K562 (cell line): ENCODE measurements around the gene MCRS1. TPM values are rescaled to one million over a fixed set of nuclear protein-coding genes. Genes with fewer than 3 reads are reported as not detected.

Experiments used
- CTCF ChIP-seq, 3 experiments: IDR thresholded peaks in 2 of 3; conservative IDR thresholded peaks in 1 of 3; 2 replicates each; pipeline ENCODE4 v1.5.1; 2011 to 2012; ENCODE audit warnings: low read length in 3 of 3, mild to moderate bottlenecking in 3 of 3, control low read depth in 2 of 3, improper control_type of control experiment in 1 of 3, inconsistent platforms in 1 of 3, low read depth in 1 of 3, mixed read lengths in 1 of 3, moderate library complexity in 1 of 3; ENCODE audit not compliant: insufficient read depth in 2 of 3
- GATA2 ChIP-seq: sonication (generic); formaldehyde crosslinking; IDR thresholded peaks from 2 replicates; pipeline ENCODE4 v1.4.0; 2020; ENCODE audit warnings: mild to moderate bottlenecking, missing genetic modification reagents
- HBP1 ChIP-seq: fragments of 450-650 bp; formaldehyde crosslinking; IDR thresholded peaks from 2 replicates; pipeline ENCODE4 v1.4.0; 2022; ENCODE audit warnings: missing genetic modification characterization
- KLF16 ChIP-seq: IDR thresholded peaks from 2 replicates; pipeline ENCODE4 v1.6.1; 2016; ENCODE audit warnings: antibody characterized with exemption
- KLF6 ChIP-seq: fragments of 250-450 bp; sonication (Bioruptor Pico); IDR thresholded peaks from 2 replicates; pipeline ENCODE4 v1.4.0; 2020; ENCODE audit warnings: mild to moderate bottlenecking, moderate library complexity, borderline replicate concordance
- MBD2 ChIP-seq: sonication (generic); IDR thresholded peaks from 2 replicates; pipeline ENCODE4 v1.6.1; 2016; ENCODE audit warnings: low read depth, borderline replicate concordance
- MEIS2 ChIP-seq: fragments of 450-650 bp; IDR thresholded peaks from 2 replicates; pipeline ENCODE4 v1.6.1; 2014; ENCODE audit warnings: mild to moderate bottlenecking; ENCODE audit not compliant: partially characterized antibody
- SREBF1 ChIP-seq: fragments of 150-350 bp; IDR thresholded peaks from 2 replicates; pipeline ENCODE4 v1.6.1; 2014; ENCODE audit warnings: antibody characterized with exemption, low read depth, low read length, borderline replicate concordance
- TAF15 ChIP-seq: fragments of 200-400 bp; formaldehyde crosslinking; IDR thresholded peaks from 2 replicates; pipeline ENCODE4 v1.6.1; 2017; ENCODE audit warnings: mild to moderate bottlenecking, low read depth, low read length, moderate library complexity
- TAL1 ChIP-seq: fragments of 450-650 bp; IDR thresholded peaks from 2 replicates; pipeline ENCODE4 v1.6.1; 2016; ENCODE audit warnings: mild to moderate bottlenecking
- ZNF212 ChIP-seq: fragments of 450-650 bp; formaldehyde crosslinking; IDR thresholded peaks from 2 replicates; pipeline ENCODE4 v1.4.0; 2020; ENCODE audit warnings: mild to moderate bottlenecking
- ZNF23 ChIP-seq: fragments of 250-450 bp; sonication (Bioruptor Pico); IDR thresholded peaks from 2 replicates; pipeline ENCODE4 v1.4.0; 2020; ENCODE audit warnings: mild to moderate bottlenecking
- ZNF431 ChIP-seq: sonication (generic); formaldehyde crosslinking; IDR thresholded peaks from 2 replicates; pipeline ENCODE4 v1.8.0; 2022; ENCODE audit warnings: mild to moderate bottlenecking, missing genetic modification reagents
- ZNF75A ChIP-seq: fragments of 450-650 bp; formaldehyde crosslinking; IDR thresholded peaks from 2 replicates; pipeline ENCODE4 v1.4.0; 2020; ENCODE audit warnings: mild to moderate bottlenecking
- polyA plus RNA-seq, 8 experiments: library from polyadenylated mRNA; depleted of rRNA in 4 of 8; stranded (reverse) in 5 of 8; unstranded in 3 of 8; fragments of >200 nt; fragmentation: Nextera tagmentation in 2 of 8; fragmentation: Illumina TruSeq in 1 of 8; extraction: Ambion mirVana in 2 of 8; extraction: Trizol in 1 of 8; gene quantifications; 2 replicates each; pipeline versions ENCODE4 v1.2.1 to v1.2.3, GENCODE V29; 2011 to 2014; ENCODE audit warnings: inconsistent platforms in 1 of 8, missing spikeins in 1 of 8
- total RNA-seq, 7 experiments: library from RNA; depleted of rRNA in 6 of 7; stranded (reverse); fragments of >200 nt in 6 of 7; fragmentation: Illumina TruSeq in 2 of 7; extraction: Trizol in 2 of 7; gene quantifications; 2 replicates each; pipeline versions ENCODE4 v1.2.1 to v1.2.3, GENCODE V29; 2011 to 2021; ENCODE audit warnings: low replicate concordance in 1 of 7
- TF ChIP-seq, protein P1 (sequence below): fragments of 450-650 bp; IDR thresholded peaks from 2 replicates; pipeline ENCODE4 v1.6.1; 2017; ENCODE audit warnings: antibody characterized with exemption
- TF ChIP-seq, protein P2 (sequence below): IDR thresholded peaks from 2 replicates; pipeline ENCODE4 v1.6.1; 2012; ENCODE audit warnings: low read depth, low read length, improper control_type of control experiment, borderline replicate concordance

Gene MCRS1
- total and polyA plus RNA-seq, 9 of the 15 experiments (the other 6 are each of a cell fraction or from before 2014, with no cell fraction given): 50.0 to 100 (median 73.2) TPM

GRCh38 chr12:49553512-49554088 is 14.3 kb downstream of the MCRS1 start (continued):
- TF ChIP-seq CTCF (IDR thresholded peaks at IDR 0.05 in 2 of 3, conservative IDR thresholded peaks at IDR 0.05 in 1 of 3; ENCODE audit: insufficient read depth in 2 of 3, low read depth in 1 of 3, low read length in 3 of 3) (peak; percentile 73 to 99 (median 98)), GATA2 (no peak), TAF15 (no peak), HBP1 (CRISPR knock-in tag) (no peak), MEIS2 (peak; percentile 1), ZNF23 (CRISPR knock-in tag) (no peak), SREBF1 (no peak), KLF16 (peak; percentile 30; the same call in 1 of the 2 replicates), TAL1 (no peak), KLF6 (no peak), ZNF431 (no peak), ZNF75A (peak; percentile 55; the same call in 1 of the 2 replicates), MBD2 (no peak), ZNF212 (CRISPR knock-in tag) (no peak)
- TF ChIP-seq, protein P1, sequence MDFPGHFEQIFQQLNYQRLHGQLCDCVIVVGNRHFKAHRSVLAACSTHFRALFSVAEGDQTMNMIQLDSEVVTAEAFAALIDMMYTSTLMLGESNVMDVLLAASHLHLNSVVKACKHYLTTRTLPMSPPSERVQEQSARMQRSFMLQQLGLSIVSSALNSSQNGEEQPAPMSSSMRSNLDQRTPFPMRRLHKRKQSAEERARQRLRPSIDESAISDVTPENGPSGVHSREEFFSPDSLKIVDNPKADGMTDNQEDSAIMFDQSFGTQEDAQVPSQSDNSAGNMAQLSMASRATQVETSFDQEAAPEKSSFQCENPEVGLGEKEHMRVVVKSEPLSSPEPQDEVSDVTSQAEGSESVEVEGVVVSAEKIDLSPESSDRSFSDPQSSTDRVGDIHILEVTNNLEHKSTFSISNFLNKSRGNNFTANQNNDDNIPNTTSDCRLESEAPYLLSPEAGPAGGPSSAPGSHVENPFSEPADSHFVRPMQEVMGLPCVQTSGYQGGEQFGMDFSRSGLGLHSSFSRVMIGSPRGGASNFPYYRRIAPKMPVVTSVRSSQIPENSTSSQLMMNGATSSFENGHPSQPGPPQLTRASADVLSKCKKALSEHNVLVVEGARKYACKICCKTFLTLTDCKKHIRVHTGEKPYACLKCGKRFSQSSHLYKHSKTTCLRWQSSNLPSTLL: no peak
- TF ChIP-seq, protein P2, sequence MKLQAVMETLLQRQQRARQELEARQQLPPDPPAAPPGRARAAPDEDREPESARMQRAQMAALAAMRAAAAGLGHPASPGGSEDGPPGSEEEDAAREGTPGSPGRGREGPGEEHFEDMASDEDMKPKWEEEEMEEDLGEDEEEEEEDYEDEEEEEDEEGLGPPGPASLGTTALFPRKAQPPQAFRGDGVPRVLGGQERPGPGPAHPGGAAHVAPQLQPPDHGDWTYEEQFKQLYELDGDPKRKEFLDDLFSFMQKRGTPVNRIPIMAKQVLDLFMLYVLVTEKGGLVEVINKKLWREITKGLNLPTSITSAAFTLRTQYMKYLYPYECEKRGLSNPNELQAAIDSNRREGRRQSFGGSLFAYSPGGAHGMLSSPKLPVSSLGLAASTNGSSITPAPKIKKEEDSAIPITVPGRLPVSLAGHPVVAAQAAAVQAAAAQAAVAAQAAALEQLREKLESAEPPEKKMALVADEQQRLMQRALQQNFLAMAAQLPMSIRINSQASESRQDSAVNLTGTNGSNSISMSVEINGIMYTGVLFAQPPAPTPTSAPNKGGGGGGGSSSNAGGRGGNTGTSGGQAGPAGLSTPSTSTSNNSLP: peak; percentile 79; the same call in 1 of the 2 replicates
